GM19023 (cell line): ENCODE data around the gene ZDHHC4.
"Not testable (repeated sequence)": the region's sequence is repeated elsewhere in the genome, so short reads cannot be mapped to it uniquely, and the experiment has no call there.

ENCODE experiments used
- ATAC-seq: cut with Tn5 transposase; IDR thresholded peaks from one replicate; pipeline ENCODE4 v1.9.1; 2021; ENCODE audit warnings: mild to moderate bottlenecking, moderate library complexity; ENCODE audit not compliant: unreplicated experiment

ZDHHC4 gene

DNA sequence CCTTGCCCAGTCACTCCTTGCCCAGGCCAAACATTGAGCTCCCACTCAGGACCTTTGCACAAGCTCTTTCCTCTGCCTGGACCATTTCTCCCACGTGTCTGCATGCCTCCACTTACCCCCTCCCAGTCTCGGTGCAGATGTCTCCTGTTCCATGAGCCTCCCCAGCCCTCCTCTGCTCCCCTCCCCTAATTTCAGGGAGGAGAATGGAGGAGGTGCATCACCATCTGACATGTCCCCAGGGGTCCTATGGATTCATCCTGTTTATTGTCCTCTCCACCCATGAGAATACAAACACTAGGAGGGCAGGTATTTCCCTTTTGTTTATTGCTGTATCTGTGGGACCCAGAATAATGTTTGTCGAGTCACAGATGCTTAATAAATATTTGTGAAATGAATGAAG, 17.4 kb upstream of the ZDHHC4 start:
- no peak for ATAC-seq

DNA sequence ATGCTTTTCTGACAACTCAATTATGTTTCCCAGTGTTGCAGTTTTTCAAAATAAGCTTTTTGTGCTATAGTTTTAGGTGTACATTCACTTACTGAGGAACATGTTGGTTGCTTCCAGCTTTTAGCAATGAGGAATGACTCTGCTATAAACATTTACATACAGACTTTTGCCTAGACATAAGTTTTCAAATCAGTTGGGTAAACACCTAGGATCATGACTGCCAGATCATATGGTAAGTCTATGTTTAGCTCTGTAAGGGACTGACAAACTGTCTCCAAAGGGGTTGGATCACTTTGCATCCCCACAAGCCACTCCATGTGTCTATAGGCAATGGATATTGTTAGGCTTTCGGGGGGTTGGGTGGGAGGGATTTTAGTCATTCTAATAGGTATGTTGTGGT, 15.1 kb upstream of the ZDHHC4 start:
- ATAC-seq: no peak

DNA sequence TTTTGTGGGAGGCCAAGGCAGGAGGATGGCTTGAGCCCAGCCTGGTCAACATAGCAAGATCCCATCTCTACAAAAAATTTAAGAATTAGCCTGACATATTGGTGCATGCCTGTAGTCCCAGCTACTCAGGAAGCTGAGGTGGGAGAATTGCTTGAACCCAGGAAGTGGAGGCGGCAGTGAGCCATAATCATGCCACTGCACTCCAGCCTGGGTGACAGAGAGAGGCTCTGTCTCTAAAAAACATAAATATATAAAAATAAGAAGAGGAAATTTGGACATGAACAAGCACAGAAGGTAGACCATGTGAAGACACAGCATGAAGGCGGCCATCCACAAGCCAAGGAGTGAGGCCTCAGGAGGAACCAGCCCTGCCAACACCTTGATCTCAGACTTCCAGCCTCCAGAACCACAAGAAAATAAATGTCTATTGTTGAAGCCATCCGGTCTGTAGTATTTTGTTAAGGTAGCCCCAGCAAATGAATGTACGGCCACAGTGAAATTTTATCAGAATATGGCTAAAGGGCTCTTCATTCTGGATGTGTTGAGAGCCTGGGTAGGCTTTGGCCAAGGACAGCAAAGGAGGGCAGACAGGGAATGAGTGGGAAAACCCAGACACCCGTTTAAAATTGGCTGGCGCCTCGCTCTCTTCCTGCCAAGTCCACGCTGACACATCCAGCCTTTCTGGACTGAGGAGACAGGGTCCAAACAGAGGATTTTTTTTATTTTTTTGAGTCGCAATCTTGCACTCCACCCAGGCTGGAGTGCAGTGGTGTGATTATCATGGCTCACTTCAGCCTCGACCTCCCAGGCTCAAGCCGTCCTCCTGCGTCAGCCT, 13.1 kb upstream of the ZDHHC4 start:
- no peak for ATAC-seq

DNA sequence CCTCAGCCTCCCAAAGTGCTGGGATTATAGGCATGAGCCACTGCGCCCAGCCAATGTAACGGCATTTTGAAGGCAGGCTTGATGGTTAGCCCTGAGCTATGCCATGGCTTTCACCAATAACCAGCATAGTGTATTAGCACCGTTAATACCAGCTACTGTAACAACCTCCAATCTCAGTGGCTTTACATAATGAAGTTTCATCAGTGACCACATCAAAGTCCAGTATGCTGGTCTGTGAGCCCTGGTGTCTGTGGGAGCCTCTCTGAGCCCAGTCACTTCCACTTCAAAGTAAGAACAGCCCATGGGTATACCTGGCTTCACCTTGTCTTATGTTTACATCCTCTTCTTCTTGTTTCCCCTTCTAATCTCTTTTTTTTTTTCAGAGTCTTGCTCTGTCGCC, 11.6 kb upstream of the ZDHHC4 start:
- ATAC-seq: no peak

DNA sequence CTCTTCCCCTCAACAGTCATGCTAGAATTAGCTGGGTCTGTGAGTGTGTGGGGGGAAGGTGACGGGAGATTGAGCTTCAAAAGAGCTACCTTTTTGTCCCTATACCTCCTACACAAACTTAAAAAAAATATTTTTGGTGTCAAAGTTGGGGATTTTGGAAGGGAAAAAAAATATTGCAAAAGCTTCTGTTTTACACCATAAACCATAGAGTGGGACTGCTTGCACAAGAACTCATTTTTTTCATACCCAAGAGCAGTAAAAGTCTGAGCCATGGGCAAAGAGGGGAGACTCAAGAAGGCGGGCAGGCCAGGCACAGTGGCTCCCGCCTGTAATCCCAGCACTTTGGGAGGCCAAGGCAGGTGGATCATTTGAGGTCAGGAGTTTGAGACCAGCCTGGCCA, 9.4 kb upstream of the ZDHHC4 start:
- ATAC-seq: no peak

- no peak for ATAC-seq
Measured at GRCh38 chr7:6571160-6571779, 6.0 kb upstream of the ZDHHC4 start.

GRCh38 chr7:6575281-6576023, 1.8 kb upstream of the ZDHHC4 start:
- no peak for ATAC-seq

- ATAC-seq: no peak
Measured at GRCh38 chr7:6576024-6576866, 1.0 kb upstream of the ZDHHC4 start.

DNA sequence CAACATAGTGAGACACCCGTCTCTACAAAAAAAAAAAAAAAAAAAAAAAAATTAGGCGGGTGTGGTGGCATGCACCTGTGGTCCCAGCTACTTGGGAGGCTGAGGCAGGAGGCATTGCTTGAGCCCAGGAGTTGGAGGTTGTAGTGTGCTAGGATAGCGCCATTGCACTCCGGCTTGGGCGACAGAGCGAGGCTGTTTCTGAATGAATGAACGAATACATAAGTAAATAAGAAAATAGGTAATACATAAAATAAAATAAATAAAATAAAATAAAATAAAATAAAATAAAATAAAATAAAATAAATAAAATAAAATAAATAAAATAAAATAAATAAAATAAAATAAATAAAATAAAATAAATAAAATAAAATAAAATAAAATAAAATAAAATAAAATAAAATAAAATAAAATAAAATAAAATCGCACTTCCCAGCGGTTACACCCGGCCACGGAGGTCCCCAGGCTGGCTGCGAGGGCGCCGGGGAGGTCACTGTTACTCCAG, 336 bp upstream of the ZDHHC4 start:
- not testable (repeated sequence) for ATAC-seq

DNA sequence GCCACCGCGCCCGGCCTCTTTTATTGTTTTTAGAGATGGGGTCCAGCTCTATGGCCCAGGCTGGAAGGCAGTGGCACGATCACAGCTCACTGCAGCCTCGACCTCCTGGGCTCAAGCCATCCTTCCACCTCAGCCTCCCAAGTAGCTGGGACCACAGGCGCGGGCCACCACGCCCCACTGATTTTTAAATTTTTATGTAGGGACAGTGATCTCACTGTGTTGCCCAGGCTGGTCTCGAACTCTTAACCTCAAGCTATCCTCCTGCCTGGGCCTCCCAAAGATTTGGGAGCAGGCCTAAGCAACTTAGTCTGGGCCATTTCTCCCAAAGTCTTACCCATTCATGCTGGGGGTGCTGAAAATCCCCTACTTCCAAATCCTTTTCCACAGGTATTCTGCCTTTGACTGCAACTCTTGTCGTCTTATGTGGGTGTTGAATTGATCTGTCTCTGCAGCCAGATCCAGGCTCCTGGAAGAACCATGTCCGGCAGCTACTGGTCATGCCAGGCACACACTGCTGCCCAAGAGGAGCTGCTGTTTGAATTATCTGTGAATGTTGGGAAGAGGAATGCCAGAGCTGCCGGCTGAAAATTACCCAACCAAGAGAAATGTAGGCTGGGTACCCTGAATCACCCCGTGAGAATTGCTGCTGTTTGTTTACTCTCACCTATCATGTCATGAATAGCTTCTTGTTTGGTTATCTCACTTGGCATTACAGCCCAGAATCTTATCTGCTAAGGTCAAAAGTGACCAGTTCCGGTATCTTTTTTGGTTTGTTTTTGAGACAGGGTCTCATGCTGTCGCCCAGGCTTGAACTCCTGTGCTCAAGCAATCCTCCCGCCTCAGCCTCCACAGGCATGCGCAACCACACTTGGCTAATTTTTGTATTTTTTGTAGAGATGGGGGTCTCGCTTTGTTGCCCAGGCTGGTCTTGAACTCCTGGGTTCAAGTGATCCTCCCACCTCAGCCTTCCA, 1.1 kb downstream of the ZDHHC4 start:
- no peak for ATAC-seq

- no peak for ATAC-seq
Measured at GRCh38 chr7:6579446-6579845, 2.2 kb downstream of the ZDHHC4 start.

- not testable (repeated sequence) for ATAC-seq
Measured at GRCh38 chr7:6585746-6586432, 8.6 kb downstream of the ZDHHC4 start.

DNA sequence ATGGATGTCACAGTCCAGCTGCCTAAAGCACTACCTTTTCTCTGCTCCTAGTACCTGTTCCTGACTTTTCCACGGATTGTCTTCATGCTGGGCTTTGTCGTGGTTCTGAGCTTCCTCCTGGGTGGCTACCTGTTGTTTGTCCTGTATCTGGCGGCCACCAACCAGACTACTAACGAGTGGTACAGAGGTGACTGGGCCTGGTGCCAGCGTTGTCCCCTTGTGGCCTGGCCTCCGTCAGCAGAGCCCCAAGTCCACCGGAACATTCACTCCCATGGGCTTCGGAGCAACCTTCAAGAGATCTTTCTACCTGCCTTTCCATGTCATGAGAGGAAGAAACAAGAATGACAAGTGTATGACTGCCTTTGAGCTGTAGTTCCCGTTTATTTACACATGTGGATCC, 11.3 kb downstream of the ZDHHC4 start:
- ATAC-seq: no peak

- no peak for ATAC-seq
Measured at GRCh38 chr7:6589151-6589828, 12.0 kb downstream of the ZDHHC4 start.

DNA sequence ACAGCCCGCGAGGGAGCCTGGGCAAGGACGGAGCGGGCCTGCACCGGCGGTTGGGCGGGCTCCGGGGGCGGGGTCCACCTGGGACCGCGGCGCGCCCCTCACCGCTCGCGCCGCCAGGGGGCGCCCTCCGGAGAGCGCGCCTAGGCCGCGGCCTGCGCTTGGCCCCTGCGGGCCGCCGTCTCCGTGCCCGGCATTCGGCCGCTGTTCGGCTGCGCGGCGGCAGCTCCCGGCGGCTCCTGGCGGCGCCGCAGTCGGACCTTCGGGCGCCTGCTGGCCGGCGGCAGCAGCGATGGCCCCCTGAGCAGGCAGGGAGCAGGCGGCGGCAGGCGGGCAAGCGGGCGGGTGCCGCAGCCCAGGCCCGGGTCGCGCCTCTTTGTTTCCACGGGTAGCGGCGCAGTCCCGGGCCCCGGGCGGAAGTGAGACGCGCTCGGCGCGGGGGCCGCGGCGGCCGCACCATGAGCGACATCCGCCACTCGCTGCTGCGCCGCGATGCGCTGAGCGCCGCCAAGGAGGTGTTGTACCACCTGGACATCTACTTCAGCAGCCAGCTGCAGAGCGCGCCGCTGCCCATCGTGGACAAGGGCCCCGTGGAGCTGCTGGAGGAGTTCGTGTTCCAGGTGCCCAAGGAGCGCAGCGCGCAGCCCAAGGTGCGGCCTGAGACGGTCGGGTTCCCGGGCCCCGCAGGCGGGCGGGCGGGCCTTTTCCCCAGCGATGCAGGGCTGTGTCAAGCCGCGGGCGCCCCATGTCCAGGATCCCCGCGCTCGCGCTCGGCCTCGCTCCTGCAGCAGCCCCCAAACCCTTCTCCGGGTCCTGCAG, 12.8 kb downstream of the ZDHHC4 start, which contains the start of gene INTS15:
TSS of gene INTS15 (plus strand) at position 193 of the 816 bp plus-strand sequence. CDS start at position 456, 263 bp downstream.
- ATAC-seq: peak; percentile 87

DNA sequence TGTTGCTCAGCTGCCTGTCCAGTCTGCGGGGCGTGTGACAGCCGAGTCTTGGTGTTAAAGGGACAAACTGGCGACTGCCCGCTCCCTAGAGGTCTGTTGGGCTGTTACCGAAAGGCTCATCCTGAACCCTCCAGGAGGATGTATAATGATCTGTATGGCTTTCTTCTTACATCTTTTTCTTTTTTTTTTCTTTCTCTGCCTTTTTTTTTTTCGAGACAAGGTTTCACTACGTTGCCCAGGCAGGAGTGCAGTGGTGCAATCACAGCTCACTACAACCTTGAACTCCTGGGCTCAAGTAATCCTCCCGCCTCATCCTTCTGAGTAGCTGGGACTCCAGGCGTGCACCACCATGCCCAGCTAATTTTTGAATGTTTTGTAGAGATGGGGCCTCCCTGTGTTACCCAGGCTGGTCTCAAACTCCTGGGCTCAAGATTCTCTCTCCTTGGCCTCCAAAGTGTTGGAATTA, 13.4 kb downstream of the ZDHHC4 start:
- ATAC-seq: peak; percentile 27

GRCh38 chr7:6600093-6600492, 22.8 kb downstream of the ZDHHC4 start:
- no peak for ATAC-seq
